Hepatocyte (in vitro differentiated cells): ENCODE results near the gene ANKHD1.
"Not testable (repeated sequence)": the region's sequence is repeated elsewhere in the genome, so short reads cannot be mapped to it uniquely, and the experiment has no call there.

ENCODE experiments used
- CTCF ChIP-seq: fragments of 200-600 bp; sonication (generic); IDR thresholded peaks from 2 replicates; pipeline ENCODE4 v1.5.1; 2016; ENCODE audit warnings: antibody characterized with exemption, mild to moderate bottlenecking; ENCODE audit not compliant: poor library complexity
- EZH2 ChIP-seq: fragments of 200-600 bp; sonication (generic); IDR thresholded peaks from 2 replicates; pipeline ENCODE4 v1.6.1; 2016; ENCODE audit warnings: antibody characterized with exemption, mild to moderate bottlenecking, borderline replicate concordance

GRCh38 chr5:140579188-140579747 is 177.6 kb downstream of the ANKHD1 start:
- not testable (repeated sequence) for TF ChIP-seq CTCF, EZH2
